Measurements from ENCODE around the gene PLCB1.

PLCB1 gene

GRCh38 chr20:8334641-8335040 is 202.6 kb downstream of the PLCB1 start:
- no peaks in the 10 kb centered on the region for H3K27me3 ChIP-seq (replicated peaks; ENCODE audit: control insufficient read depth, insufficient read depth, low read length)
- no peak for TF ChIP-seq CTCF (IDR thresholded peaks at IDR 0.05; ENCODE audit: insufficient read depth, low read length, poor library complexity, severe bottlenecking)
- H3K4me3 ChIP-seq (replicated peaks; ENCODE audit: low read depth, low read length) = no peak overlapping the region
- no peaks in the 10 kb centered on the region for H3K36me3 ChIP-seq (ENCODE audit: control insufficient read depth, insufficient read depth, low read length)
- DNase-seq (ENCODE audit: extremely low read depth, insufficient read length) = no peak

GRCh38 chr20:8335059-8335458 is 203.0 kb downstream of the PLCB1 start:
- H3K27me3 ChIP-seq (replicated peaks; ENCODE audit: control insufficient read depth, insufficient read depth, low read length) = no peaks in the 10 kb centered on the region
- TF ChIP-seq CTCF (IDR thresholded peaks at IDR 0.05; ENCODE audit: insufficient read depth, low read length, poor library complexity, severe bottlenecking) = no peak
- no peaks in the 10 kb centered on the region for H3K36me3 ChIP-seq (ENCODE audit: control insufficient read depth, insufficient read depth, low read length)
- no peak for DNase-seq (ENCODE audit: extremely low read depth, insufficient read length)
- H3K4me3 ChIP-seq (replicated peaks; ENCODE audit: low read depth, low read length) = no peak overlapping the region

GRCh38 chr20:8335495-8336195 is 203.6 kb downstream of the PLCB1 start:
- no peak for TF ChIP-seq CTCF (IDR thresholded peaks at IDR 0.05; ENCODE audit: insufficient read depth, low read length, poor library complexity, severe bottlenecking)
- Histone ChIP-seq H3K36me3 (ENCODE audit: control insufficient read depth, insufficient read depth, low read length) (no peaks in the 10 kb centered on the region), H3K27me3 (replicated peaks; ENCODE audit: control insufficient read depth, insufficient read depth, low read length) (no peaks in the 10 kb centered on the region), H3K4me3 (replicated peaks; ENCODE audit: low read depth, low read length) (no peak overlapping the region)
- DNase-seq (ENCODE audit: extremely low read depth, insufficient read length) = no peak

GRCh38 chr20:8339349-8339748 is 207.3 kb downstream of the PLCB1 start:
- no peak for DNase-seq (ENCODE audit: extremely low read depth, insufficient read length)
- no peak for TF ChIP-seq CTCF (IDR thresholded peaks at IDR 0.05; ENCODE audit: insufficient read depth, low read length, poor library complexity, severe bottlenecking)
- Histone ChIP-seq H3K36me3 (ENCODE audit: control insufficient read depth, insufficient read depth, low read length) (no peaks in the 10 kb centered on the region), H3K27me3 (replicated peaks; ENCODE audit: control insufficient read depth, insufficient read depth, low read length) (no peaks in the 10 kb centered on the region), H3K4me3 (replicated peaks; ENCODE audit: low read depth, low read length) (no peak overlapping the region)

GRCh38 chr20:8342391-8342790 is 210.3 kb downstream of the PLCB1 start:
- no peak for DNase-seq (ENCODE audit: extremely low read depth, insufficient read length)
- TF ChIP-seq CTCF (IDR thresholded peaks at IDR 0.05; ENCODE audit: insufficient read depth, low read length, poor library complexity, severe bottlenecking) = no peak
- H3K27me3 ChIP-seq (replicated peaks; ENCODE audit: control insufficient read depth, insufficient read depth, low read length) = no peaks in the 10 kb centered on the region
- H3K4me3 ChIP-seq (replicated peaks; ENCODE audit: low read depth, low read length) = no peak overlapping the region
- no peaks in the 10 kb centered on the region for H3K36me3 ChIP-seq (ENCODE audit: control insufficient read depth, insufficient read depth, low read length)

- Histone ChIP-seq H3K4me3 (replicated peaks; ENCODE audit: low read depth, low read length) (no peak overlapping the region), H3K36me3 (ENCODE audit: control insufficient read depth, insufficient read depth, low read length) (no peaks in the 10 kb centered on the region), H3K27me3 (replicated peaks; ENCODE audit: control insufficient read depth, insufficient read depth, low read length) (no peaks in the 10 kb centered on the region)
- TF ChIP-seq CTCF (IDR thresholded peaks at IDR 0.05; ENCODE audit: insufficient read depth, low read length, poor library complexity, severe bottlenecking) = no peak
- no peak for DNase-seq (ENCODE audit: extremely low read depth, insufficient read length)
Measured at GRCh38 chr20:8344106-8344505, 212.0 kb downstream of the PLCB1 start.

All from GM06990 (cell line).